Tibial nerve (tissue), 4 donors: ENCODE measurements around the gene ARL13A. TPM values are rescaled to one million over a fixed set of nuclear protein-coding genes. Genes with fewer than 3 reads are reported as not detected.
"Not testable (repeated sequence)": the region's sequence is repeated elsewhere in the genome, so short reads cannot be mapped to it uniquely, and the experiment has no call there.

Experiments
- DNase-seq, 2 donors: peaks; one replicate each; pipeline ENCODE4 v3.0.0-alpha.2; 2019; ENCODE audit warnings: low spot score in 2 of 2
- H3K27ac ChIP-seq, 4 donors: fragments of 200-600 bp; sonication (generic) in 3 of 4; one replicate each; pipeline ENCODE4 v1.5.1; 2017 to 2019; ENCODE audit warnings: mild to moderate bottlenecking in 1 of 4
- H3K27me3 ChIP-seq, 2 donors: fragments of 200-600 bp; sonication (generic) in 1 of 2; one replicate each; pipeline versions ENCODE4 v1.5.1 to v1.6.0; 2017 to 2019
- H3K36me3 ChIP-seq, 3 donors: fragments of 200-600 bp; sonication (generic); one replicate each; pipeline ENCODE4 v1.5.1; 2018 to 2019
- H3K4me1 ChIP-seq, 4 donors: fragments of 200-600 bp; sonication (generic) in 3 of 4; one replicate each; pipeline ENCODE4 v1.5.1; 2017 to 2019
- H3K4me3 ChIP-seq, 4 donors: fragments of 200-600 bp; sonication (generic) in 3 of 4; one replicate each; pipeline ENCODE4 v1.5.1; 2017 to 2019; ENCODE audit warnings: mild to moderate bottlenecking in 1 of 4, moderate library complexity in 1 of 4
- H3K9me3 ChIP-seq, 4 donors: fragments of 200-600 bp; sonication (generic) in 3 of 4; one replicate each; pipeline ENCODE4 v1.5.1; 2017 to 2019
- EP300 ChIP-seq, 2 donors: sonication (generic); formaldehyde crosslinking; IDR thresholded peaks; one replicate each; pipeline ENCODE4 v1.6.1; 2017; ENCODE audit warnings: antibody characterized with exemption in 2 of 2, mild to moderate bottlenecking in 1 of 2
- POLR2A ChIP-seq, 2 donors: fragments of 450-650 bp; IDR thresholded peaks; one replicate each; pipeline ENCODE4 v1.6.1; 2017; ENCODE audit warnings: antibody characterized with exemption in 2 of 2, mild to moderate bottlenecking in 2 of 2, moderate library complexity in 2 of 2
- whole genome bisulfite sequencing, 2 donors: methylation state at CpG; one replicate each; pipeline ENCODE4 v1.1.5; 2018; 5-methylcytosine and 5-hydroxymethylcytosine counted together
- total RNA-seq, 4 donors: library from RNA; depleted of rRNA; stranded (reverse); fragments of >200 nt; gene quantifications; one replicate each; pipeline ENCODE4 v1.1.0, GENCODE V29; 2016
- TF ChIP-seq, protein P1 (sequence below), 5 experiments: fragments of 200-600 bp in 3 of 5; fragments of 450-650 bp in 2 of 5; sonication (generic) in 3 of 5; IDR thresholded peaks; one replicate each; pipeline ENCODE4 v1.5.1; 2016 to 2019; ENCODE audit warnings: antibody characterized with exemption in 5 of 5, mild to moderate bottlenecking in 3 of 5, moderate library complexity in 2 of 5

ARL13A gene
- total RNA-seq, 4 donors from 2014 or later: not detected

GRCh38 chrX:101009090-101009489 lies 39.6 kb downstream of the ARL13A start:
- Histone ChIP-seq H3K9me3 (no peaks in the 10 kb centered on the region), H3K27me3 (no peaks in the 10 kb centered on the region), H3K4me1 (no peaks in the 10 kb centered on the region), H3K36me3 (peaks cover 0 to 74% (median 0%) of the 10 kb centered on the region in 3 donors), H3K27ac (no peak overlapping the region), H3K4me3 (no peak overlapping the region)
- TF ChIP-seq, protein P1, sequence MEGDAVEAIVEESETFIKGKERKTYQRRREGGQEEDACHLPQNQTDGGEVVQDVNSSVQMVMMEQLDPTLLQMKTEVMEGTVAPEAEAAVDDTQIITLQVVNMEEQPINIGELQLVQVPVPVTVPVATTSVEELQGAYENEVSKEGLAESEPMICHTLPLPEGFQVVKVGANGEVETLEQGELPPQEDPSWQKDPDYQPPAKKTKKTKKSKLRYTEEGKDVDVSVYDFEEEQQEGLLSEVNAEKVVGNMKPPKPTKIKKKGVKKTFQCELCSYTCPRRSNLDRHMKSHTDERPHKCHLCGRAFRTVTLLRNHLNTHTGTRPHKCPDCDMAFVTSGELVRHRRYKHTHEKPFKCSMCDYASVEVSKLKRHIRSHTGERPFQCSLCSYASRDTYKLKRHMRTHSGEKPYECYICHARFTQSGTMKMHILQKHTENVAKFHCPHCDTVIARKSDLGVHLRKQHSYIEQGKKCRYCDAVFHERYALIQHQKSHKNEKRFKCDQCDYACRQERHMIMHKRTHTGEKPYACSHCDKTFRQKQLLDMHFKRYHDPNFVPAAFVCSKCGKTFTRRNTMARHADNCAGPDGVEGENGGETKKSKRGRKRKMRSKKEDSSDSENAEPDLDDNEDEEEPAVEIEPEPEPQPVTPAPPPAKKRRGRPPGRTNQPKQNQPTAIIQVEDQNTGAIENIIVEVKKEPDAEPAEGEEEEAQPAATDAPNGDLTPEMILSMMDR (IDR thresholded peaks at IDR 0.05): no peak
- TF ChIP-seq POLR2A (IDR thresholded peaks at IDR 0.05): no peak
- TF ChIP-seq EP300 (IDR thresholded peaks at IDR 0.05): no peak
- DNase-seq: no peak

- not testable (repeated sequence) for H3K27ac ChIP-seq, H3K9me3 ChIP-seq, H3K4me3 ChIP-seq, H3K27me3 ChIP-seq, DNase-seq, H3K4me1 ChIP-seq
- H3K36me3 ChIP-seq: peaks cover 0 to 93% (median 0%) of the 10 kb centered on the region in 3 donors
- WGBS, 2 donors: 100% methylated on average over 1 of the region's 1 CpG
Observed at GRCh38 chrX:101012031-101012430, 42.5 kb downstream of the ARL13A start.

GRCh38 chrX:101022020-101022419 lies 52.5 kb downstream of the ARL13A start:
- Histone ChIP-seq H3K27me3 (no peaks in the 10 kb centered on the region), H3K4me1 (no peaks in the 10 kb centered on the region), H3K27ac (no peak overlapping the region), H3K9me3 (no peaks in the 10 kb centered on the region), H3K4me3 (no peak overlapping the region), H3K36me3 (peaks cover 0 to 76% (median 0%) of the 10 kb centered on the region in 3 donors)
- no peak for DNase-seq
- TF ChIP-seq, protein P1 (IDR thresholded peaks at IDR 0.05): no peak
- TF ChIP-seq EP300 (IDR thresholded peaks at IDR 0.05) (no peak), POLR2A (IDR thresholded peaks at IDR 0.05) (no peak)
- WGBS, 2 donors: 95 to 100% methylated on average over 3 of the region's 3 CpGs

DNA sequence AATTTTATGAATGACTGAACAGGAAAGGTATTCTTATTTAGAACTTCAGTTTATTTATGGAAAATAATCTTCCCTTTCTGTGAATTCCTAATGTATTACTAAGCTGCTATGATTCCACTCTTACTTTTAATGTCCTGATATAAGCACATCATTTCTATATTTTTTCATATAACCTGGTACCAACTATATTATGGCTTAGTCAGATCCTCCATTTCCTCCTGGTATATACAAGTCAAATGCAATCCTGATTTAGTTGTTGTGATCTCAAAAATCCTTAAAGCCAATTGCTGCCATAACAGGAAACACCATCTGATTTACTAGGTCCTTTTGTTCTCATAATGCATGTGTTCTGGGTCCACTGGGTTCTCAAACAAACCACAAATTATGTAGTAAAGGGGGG lies 55.6 kb downstream of the ARL13A start:
- H3K27me3 ChIP-seq: no peaks in the 10 kb centered on the region
- no peaks in the 10 kb centered on the region for H3K4me1 ChIP-seq
- peaks cover 0 to 53% (median 0%) of the 10 kb centered on the region in 3 donors for H3K36me3 ChIP-seq

GRCh38 chrX:101028562-101028961 lies 59.1 kb downstream of the ARL13A start:
- Histone ChIP-seq H3K9me3 (no peaks in the 10 kb centered on the region), H3K27me3 (no peaks in the 10 kb centered on the region), H3K36me3 (peaks cover 0 to 40% (median 0%) of the 10 kb centered on the region in 3 donors), H3K27ac (no peak overlapping the region), H3K4me1 (no peaks in the 10 kb centered on the region), H3K4me3 (no peak overlapping the region)
- 75 to 89% methylated on average over 1 of the region's 1 CpG for WGBS, 2 donors
- DNase-seq: no peak
- TF ChIP-seq EP300 (IDR thresholded peaks at IDR 0.05): no peak

More for the DNA sequence above, 55.6 kb downstream of the ARL13A start:
- TF ChIP-seq POLR2A (IDR thresholded peaks at IDR 0.05): no peak
- TF ChIP-seq, protein P1 (IDR thresholded peaks at IDR 0.05): no peak
- no peak for TF ChIP-seq EP300 (IDR thresholded peaks at IDR 0.05)
- H3K27ac ChIP-seq: no peak overlapping the region
- H3K9me3 ChIP-seq: no peaks in the 10 kb centered on the region
- DNase-seq: no peak
- H3K4me3 ChIP-seq: no peak overlapping the region

DNA sequence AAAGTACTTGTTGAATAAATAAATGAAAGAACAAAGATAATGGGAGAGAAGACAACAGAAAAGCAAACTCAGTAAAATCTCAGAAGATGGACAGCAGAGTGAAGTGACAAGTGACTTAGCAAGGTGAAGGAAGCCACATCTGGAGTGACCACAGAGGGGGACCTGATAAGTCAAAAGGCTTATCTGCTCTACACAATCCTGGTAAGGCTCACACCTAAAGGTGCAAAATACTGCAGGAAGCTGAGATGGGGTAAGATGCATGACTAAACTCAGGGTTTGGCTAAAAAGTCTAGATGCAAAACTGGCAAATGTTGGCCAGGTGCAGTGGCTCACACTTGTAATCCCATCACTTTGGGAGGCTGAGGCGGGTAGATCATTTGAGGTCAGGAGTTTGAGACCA lies 60.2 kb downstream of the ARL13A start:
- peaks cover 0 to 38% (median 0%) of the 10 kb centered on the region in 3 donors for H3K36me3 ChIP-seq
- WGBS, 2 donors: 83 to 100% methylated on average over 1 of the region's 1 CpG
- H3K27ac ChIP-seq: no peak overlapping the region
- TF ChIP-seq, protein P1 (IDR thresholded peaks at IDR 0.05): no peak
- TF ChIP-seq POLR2A (IDR thresholded peaks at IDR 0.05) (no peak), EP300 (IDR thresholded peaks at IDR 0.05) (no peak)
- DNase-seq: no peak
- no peak overlapping the region for H3K4me3 ChIP-seq
- H3K9me3 ChIP-seq: no peaks in the 10 kb centered on the region
- H3K4me1 ChIP-seq: no peaks in the 10 kb centered on the region
- H3K27me3 ChIP-seq: no peaks in the 10 kb centered on the region
